ENCODE data around the gene FAP. TPM values are rescaled to one million over a fixed set of nuclear protein-coding genes. Genes with fewer than 3 reads are reported as not detected.

Gene FAP, protein sequence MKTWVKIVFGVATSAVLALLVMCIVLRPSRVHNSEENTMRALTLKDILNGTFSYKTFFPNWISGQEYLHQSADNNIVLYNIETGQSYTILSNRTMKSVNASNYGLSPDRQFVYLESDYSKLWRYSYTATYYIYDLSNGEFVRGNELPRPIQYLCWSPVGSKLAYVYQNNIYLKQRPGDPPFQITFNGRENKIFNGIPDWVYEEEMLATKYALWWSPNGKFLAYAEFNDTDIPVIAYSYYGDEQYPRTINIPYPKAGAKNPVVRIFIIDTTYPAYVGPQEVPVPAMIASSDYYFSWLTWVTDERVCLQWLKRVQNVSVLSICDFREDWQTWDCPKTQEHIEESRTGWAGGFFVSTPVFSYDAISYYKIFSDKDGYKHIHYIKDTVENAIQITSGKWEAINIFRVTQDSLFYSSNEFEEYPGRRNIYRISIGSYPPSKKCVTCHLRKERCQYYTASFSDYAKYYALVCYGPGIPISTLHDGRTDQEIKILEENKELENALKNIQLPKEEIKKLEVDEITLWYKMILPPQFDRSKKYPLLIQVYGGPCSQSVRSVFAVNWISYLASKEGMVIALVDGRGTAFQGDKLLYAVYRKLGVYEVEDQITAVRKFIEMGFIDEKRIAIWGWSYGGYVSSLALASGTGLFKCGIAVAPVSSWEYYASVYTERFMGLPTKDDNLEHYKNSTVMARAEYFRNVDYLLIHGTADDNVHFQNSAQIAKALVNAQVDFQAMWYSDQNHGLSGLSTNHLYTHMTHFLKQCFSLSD
- 10 to 100 TPM; 28.6 to 65.8 TPM for total RNA-seq
- polyA plus RNA-seq = 10 to 100 TPM; 19.2 to 23.5 TPM
- long read RNA-seq, donor 1, transcript FAP-201 (26 exons, 2,780 nt) = major isoform, 26 of 48 reads
- long read RNA-seq, donor 1, partial matches to known transcripts = 10 of 48 reads
- long read RNA-seq, donor 1, other reads (novel, unspliced or antisense) = 12 of 48 reads
- long read RNA-seq, donor 2, transcript FAP-201 (26 exons, 2,780 nt) = major isoform, 7 of 18 reads
- long read RNA-seq, donor 2, partial matches to known transcripts = 5 of 18 reads
- long read RNA-seq, donor 2, other reads (novel, unspliced or antisense) = 5 of 18 reads

DNA sequence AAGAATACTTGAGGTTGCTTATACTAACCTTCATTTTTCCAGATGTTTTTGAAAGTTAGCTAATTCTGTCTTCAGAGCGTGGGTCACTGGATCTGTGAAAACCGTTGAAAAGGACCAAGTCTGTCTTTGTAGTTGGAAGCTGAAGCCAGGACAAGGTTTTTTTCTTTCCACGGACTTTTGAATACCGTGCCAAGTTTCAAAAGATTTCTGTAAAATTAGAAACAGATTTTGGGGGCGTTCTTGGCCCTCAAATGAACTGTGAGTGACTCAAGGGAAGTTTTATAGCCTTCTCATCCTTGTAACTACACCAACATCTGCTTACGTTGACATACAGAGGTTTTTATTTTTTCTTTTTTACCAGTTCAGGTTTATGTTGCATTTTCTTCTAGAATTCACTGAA, at the start of gene FAP:
Gene FAP, minus strand, starts transcription at position 152 of the 400 bp plus-strand sequence. Its CDS starts 118 bp downstream, at position 34.
- H3K4me1 ChIP-seq (ENCODE audit: control insufficient read depth in 1 of 2, insufficient read depth in 2 of 2, low read length in 2 of 2) = peaks cover 2 to 7% of the 10 kb centered on the region in 2 donors
- ATAC-seq (ENCODE audit: low FRiP score) (peak; percentile 55), DNase-seq (no peak)
- H3K9me3 ChIP-seq (ENCODE audit: control insufficient read depth, low read length) = no peaks in the 10 kb centered on the region
- H3K36me3 ChIP-seq (ENCODE audit: control insufficient read depth in 1 of 2, insufficient read depth in 2 of 2, low read length in 1 of 2) = no peaks in the 10 kb centered on the region
- H3K27me3 ChIP-seq (ENCODE audit: control insufficient read depth in 1 of 2, insufficient read depth in 2 of 2, low read length in 1 of 2) = no peaks in the 10 kb centered on the region
- intact Hi-C loops (cut with DNase I) = no loop called here
- peak within 1 kb of the TSS in 1 of 2 donors; percentile 61 for H3K27ac ChIP-seq (ENCODE audit: low read depth in 1 of 2, low read length in 2 of 2)
- 7 to 8% methylated on average over 6 of the region's 6 CpGs for WGBS, 2 donors
- peak within 1 kb of the TSS; percentile 59 to 89 for H3K4me3 ChIP-seq (ENCODE audit: low read length in 2 of 2)

DNA sequence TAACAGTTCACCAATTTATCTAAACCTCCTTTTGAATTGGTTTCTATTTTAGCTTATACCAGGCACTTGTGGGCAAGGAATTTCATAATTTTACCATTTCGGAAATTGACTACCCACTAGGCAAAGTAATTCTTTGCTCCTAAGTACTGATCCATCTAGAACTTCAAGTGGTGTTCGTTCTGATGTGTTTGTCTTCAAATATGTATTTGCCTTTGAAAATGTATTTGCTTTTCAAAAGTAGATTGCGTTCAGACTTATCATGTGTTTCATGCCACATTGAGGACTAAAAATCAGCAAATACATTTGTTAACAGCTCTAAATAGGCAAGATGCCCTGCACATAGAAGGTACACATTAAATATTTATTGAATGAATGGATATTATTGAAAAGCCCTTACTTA, 48.5 kb upstream of the FAP start:
- WGBS, 2 donors = 91% methylated on average over 3 of the region's 3 CpGs
- Histone ChIP-seq H3K4me1 (ENCODE audit: control insufficient read depth in 1 of 2, insufficient read depth in 2 of 2, low read length in 2 of 2) (no peaks in the 10 kb centered on the region), H3K27me3 (ENCODE audit: control insufficient read depth in 1 of 2, insufficient read depth in 2 of 2, low read length in 1 of 2) (no peaks in the 10 kb centered on the region), H3K9me3 (ENCODE audit: control insufficient read depth, low read length) (no peaks in the 10 kb centered on the region), H3K27ac (ENCODE audit: low read depth in 1 of 2, low read length in 2 of 2) (no peak overlapping the region), H3K4me3 (ENCODE audit: low read length in 2 of 2) (no peak overlapping the region), H3K36me3 (ENCODE audit: control insufficient read depth in 1 of 2, insufficient read depth in 2 of 2, low read length in 1 of 2) (peaks cover 0 to 3% of the 10 kb centered on the region in 2 donors)
- no peak for DNase-seq
- intact Hi-C loops (cut with DNase I) = no loop called here
- ATAC-seq (ENCODE audit: low FRiP score) = no peak

DNA sequence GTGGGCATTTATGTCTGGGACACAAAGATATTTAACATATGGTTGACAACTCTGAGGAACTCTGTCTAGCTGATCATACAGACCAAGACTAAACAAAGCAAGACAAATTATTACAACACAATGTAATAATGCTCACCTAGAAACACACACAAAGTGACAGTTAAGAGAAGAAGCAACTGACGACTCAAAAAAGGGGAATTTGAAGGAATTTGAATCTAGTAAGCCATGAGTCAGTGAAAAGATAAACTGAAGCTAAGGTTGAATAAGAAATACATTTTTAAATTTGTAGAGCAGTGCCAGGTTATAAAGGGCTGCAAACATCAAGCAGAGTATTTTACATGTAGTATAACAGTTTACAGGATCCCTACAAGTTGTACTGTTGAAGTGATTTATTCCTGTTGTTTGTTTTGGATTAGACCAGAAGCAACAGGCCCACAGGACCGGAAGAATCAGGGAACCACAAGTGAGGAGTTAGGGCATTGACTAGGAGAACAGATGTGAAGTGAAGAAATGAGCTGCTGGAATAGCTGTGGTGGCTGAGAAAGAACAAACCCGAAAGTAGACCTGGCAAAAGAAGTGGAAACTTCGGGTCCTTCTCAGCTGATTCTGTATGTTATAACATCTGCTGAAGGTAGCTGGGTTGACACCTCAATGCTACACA, 39.6 kb upstream of the FAP start:
- DNase-seq = no peak
- Histone ChIP-seq H3K27ac (ENCODE audit: low read depth in 1 of 2, low read length in 2 of 2) (no peak overlapping the region), H3K27me3 (ENCODE audit: control insufficient read depth in 1 of 2, insufficient read depth in 2 of 2, low read length in 1 of 2) (no peaks in the 10 kb centered on the region), H3K9me3 (ENCODE audit: control insufficient read depth, low read length) (no peaks in the 10 kb centered on the region), H3K36me3 (ENCODE audit: control insufficient read depth in 1 of 2, insufficient read depth in 2 of 2, low read length in 1 of 2) (peaks cover 0 to 5% of the 10 kb centered on the region in 2 donors), H3K4me1 (ENCODE audit: control insufficient read depth in 1 of 2, insufficient read depth in 2 of 2, low read length in 2 of 2) (no peaks in the 10 kb centered on the region), H3K4me3 (ENCODE audit: low read length in 2 of 2) (no peak overlapping the region)
- no peak for ATAC-seq (ENCODE audit: low FRiP score)
- 32 to 44% methylated on average over 4 of the region's 4 CpGs for WGBS, 2 donors
- intact Hi-C loops (cut with DNase I) = no loop called here

DNA sequence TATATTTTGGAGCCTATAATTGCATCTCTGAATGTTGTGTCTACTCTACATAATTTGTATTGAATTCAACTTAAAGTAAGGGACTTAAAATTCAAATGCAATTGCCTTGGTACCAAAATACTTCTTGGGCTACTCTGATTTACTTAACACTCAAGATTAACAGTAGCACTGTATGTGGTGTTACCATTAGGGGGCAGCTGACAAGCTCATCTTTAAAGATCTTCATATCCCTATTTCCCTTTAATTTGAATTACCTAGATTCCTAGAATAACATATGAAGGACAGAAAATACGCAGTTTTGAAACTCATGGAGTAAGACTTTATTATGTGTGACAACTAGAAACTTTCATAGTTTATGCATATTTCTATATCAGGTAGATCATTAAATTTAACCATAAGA, 37.4 kb upstream of the FAP start:
- no peak for DNase-seq
- H3K9me3 ChIP-seq (ENCODE audit: control insufficient read depth, low read length) = no peaks in the 10 kb centered on the region
- peaks cover 0 to 3% of the 10 kb centered on the region in 2 donors for H3K36me3 ChIP-seq (ENCODE audit: control insufficient read depth in 1 of 2, insufficient read depth in 2 of 2, low read length in 1 of 2)
- no peaks in the 10 kb centered on the region for H3K27me3 ChIP-seq (ENCODE audit: control insufficient read depth in 1 of 2, insufficient read depth in 2 of 2, low read length in 1 of 2)
- no peak overlapping the region for H3K4me3 ChIP-seq (ENCODE audit: low read length in 2 of 2)
- ATAC-seq (ENCODE audit: low FRiP score) = no peak
- 98% methylated on average over 1 of the region's 1 CpG for WGBS, 2 donors
- H3K4me1 ChIP-seq (ENCODE audit: control insufficient read depth in 1 of 2, insufficient read depth in 2 of 2, low read length in 2 of 2) = no peaks in the 10 kb centered on the region
- H3K27ac ChIP-seq (ENCODE audit: low read depth in 1 of 2, low read length in 2 of 2) = no peak overlapping the region
- intact Hi-C loops (cut with DNase I) = no loop called here

DNA sequence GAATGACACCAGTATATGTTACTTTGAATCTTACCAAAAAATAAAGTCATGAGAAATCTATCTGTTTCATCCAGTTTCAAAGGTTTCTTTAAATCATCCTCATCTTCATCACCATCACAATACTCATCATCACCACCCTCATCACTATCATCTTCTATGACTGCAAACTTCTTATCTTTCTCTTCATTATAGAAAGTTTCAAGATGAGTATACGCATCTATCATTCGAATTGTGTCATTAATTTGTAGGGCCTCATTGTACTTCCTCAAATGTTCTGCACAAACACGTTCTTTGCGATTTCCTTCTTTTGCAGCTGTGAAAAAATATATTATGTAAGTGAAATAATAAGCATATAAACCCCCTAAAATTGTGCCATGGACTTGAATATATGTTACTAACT, 34.1 kb upstream of the FAP start:
- no peaks in the 10 kb centered on the region for H3K9me3 ChIP-seq (ENCODE audit: control insufficient read depth, low read length)
- no peak overlapping the region for H3K27ac ChIP-seq (ENCODE audit: low read depth in 1 of 2, low read length in 2 of 2)
- intact Hi-C loops (cut with DNase I) = no loop called here
- H3K27me3 ChIP-seq (ENCODE audit: control insufficient read depth in 1 of 2, insufficient read depth in 2 of 2, low read length in 1 of 2) = no peaks in the 10 kb centered on the region
- WGBS, 2 donors = 90 to 93% methylated on average over 4 of the region's 4 CpGs
- no peak overlapping the region for H3K4me3 ChIP-seq (ENCODE audit: low read length in 2 of 2)
- peaks cover 3% of the 10 kb centered on the region in 2 donors for H3K36me3 ChIP-seq (ENCODE audit: control insufficient read depth in 1 of 2, insufficient read depth in 2 of 2, low read length in 1 of 2)
- H3K4me1 ChIP-seq (ENCODE audit: control insufficient read depth in 1 of 2, insufficient read depth in 2 of 2, low read length in 2 of 2) = no peaks in the 10 kb centered on the region
- ATAC-seq (ENCODE audit: low FRiP score) (no peak), DNase-seq (no peak)

DNA sequence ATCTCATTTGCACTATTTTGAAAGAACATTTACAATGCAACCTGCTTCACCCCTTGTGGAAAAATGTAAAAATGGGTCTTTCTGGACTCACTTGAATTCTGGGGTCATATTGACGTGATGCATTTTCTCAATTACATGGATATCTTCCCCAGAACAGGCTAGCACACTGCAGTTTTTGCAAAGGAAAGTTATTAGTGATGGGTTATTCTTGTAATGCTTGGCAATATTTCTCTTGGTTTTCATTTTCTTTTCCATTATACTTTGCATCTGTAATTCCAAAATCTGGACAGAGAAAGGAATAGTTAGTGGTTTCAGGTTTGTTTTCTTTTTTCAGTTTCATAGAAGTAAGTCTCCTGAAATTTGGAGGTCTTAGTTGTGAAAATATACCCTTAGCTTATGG, 24.8 kb upstream of the FAP start:
- WGBS, 2 donors = 94 to 98% methylated on average over 1 of the region's 1 CpG
- DNase-seq = no peak
- Histone ChIP-seq H3K36me3 (ENCODE audit: control insufficient read depth in 1 of 2, insufficient read depth in 2 of 2, low read length in 1 of 2) (peaks cover 2 to 3% of the 10 kb centered on the region in 2 donors), H3K4me3 (ENCODE audit: low read length in 2 of 2) (no peak overlapping the region), H3K27me3 (ENCODE audit: control insufficient read depth in 1 of 2, insufficient read depth in 2 of 2, low read length in 1 of 2) (no peaks in the 10 kb centered on the region), H3K27ac (ENCODE audit: low read depth in 1 of 2, low read length in 2 of 2) (no peak overlapping the region), H3K4me1 (ENCODE audit: control insufficient read depth in 1 of 2, insufficient read depth in 2 of 2, low read length in 2 of 2) (no peaks in the 10 kb centered on the region), H3K9me3 (ENCODE audit: control insufficient read depth, low read length) (no peaks in the 10 kb centered on the region)
- ATAC-seq (ENCODE audit: low FRiP score) = no peak
- intact Hi-C loops (cut with DNase I) = no loop called here

DNA sequence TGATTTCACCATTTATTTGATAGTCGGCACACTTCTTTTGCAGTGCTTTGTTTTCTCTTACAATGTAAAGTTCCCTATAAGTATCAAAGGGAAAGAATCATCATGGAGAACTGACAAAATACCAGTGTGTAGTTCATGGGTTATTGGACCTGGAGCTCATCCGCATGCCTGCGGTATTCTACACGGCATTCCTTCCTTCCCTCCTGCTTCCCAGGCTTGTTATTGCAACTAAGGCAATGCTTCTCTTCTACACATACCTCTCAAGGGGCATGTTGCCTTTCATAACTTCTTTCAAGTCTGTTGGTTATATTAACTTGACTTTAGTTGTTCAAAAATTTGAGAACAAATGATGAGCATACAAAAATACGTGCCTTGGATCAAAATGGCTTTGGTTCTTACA, 24.3 kb upstream of the FAP start:
- 84 to 86% methylated on average over 5 of the region's 5 CpGs for WGBS, 2 donors

DNA sequence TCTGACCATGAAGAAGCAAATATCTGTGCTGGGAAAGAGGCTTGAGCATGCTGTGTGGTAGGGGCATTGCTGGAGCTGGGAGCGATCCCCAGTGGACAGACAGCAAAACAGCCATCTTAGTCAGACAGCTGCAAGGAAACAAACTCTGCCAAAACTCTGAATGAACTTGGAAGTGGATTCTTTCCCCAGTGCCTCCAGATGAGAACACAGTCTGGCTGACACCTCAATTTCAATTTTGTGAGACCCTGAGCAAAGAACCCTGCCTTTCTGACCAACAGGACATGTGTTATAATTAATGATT, 23.2 kb upstream of the FAP start:
- DNase-seq = no peak
- Histone ChIP-seq H3K4me3 (ENCODE audit: low read length in 2 of 2) (no peak overlapping the region), H3K27ac (ENCODE audit: low read depth in 1 of 2, low read length in 2 of 2) (no peak overlapping the region), H3K4me1 (ENCODE audit: control insufficient read depth in 1 of 2, insufficient read depth in 2 of 2, low read length in 2 of 2) (no peaks in the 10 kb centered on the region), H3K9me3 (ENCODE audit: control insufficient read depth, low read length) (no peaks in the 10 kb centered on the region), H3K27me3 (ENCODE audit: control insufficient read depth in 1 of 2, insufficient read depth in 2 of 2, low read length in 1 of 2) (no peaks in the 10 kb centered on the region), H3K36me3 (ENCODE audit: control insufficient read depth in 1 of 2, insufficient read depth in 2 of 2, low read length in 1 of 2) (peaks cover 0 to 2% of the 10 kb centered on the region in 2 donors)
- ATAC-seq (ENCODE audit: low FRiP score) = no peak
- intact Hi-C loops (cut with DNase I) = no loop called here
- WGBS, 2 donors = 91 to 93% methylated on average over 1 of the region's 1 CpG

More for the DNA sequence above, 24.3 kb upstream of the FAP start:
- no peaks in the 10 kb centered on the region for H3K9me3 ChIP-seq (ENCODE audit: control insufficient read depth, low read length)
- no peak overlapping the region for H3K27ac ChIP-seq (ENCODE audit: low read depth in 1 of 2, low read length in 2 of 2)
- H3K4me1 ChIP-seq (ENCODE audit: control insufficient read depth in 1 of 2, insufficient read depth in 2 of 2, low read length in 2 of 2) = no peaks in the 10 kb centered on the region
- ATAC-seq (ENCODE audit: low FRiP score) = no peak
- H3K36me3 ChIP-seq (ENCODE audit: control insufficient read depth in 1 of 2, insufficient read depth in 2 of 2, low read length in 1 of 2) = peaks cover under 1 to 2% of the 10 kb centered on the region in 2 donors
- no peak overlapping the region for H3K4me3 ChIP-seq (ENCODE audit: low read length in 2 of 2)
- DNase-seq = no peak
- H3K27me3 ChIP-seq (ENCODE audit: control insufficient read depth in 1 of 2, insufficient read depth in 2 of 2, low read length in 1 of 2) = no peaks in the 10 kb centered on the region
- intact Hi-C loops (cut with DNase I) = no loop called here
